8988T (cell line): Measurements from ENCODE around the gene NUTF2.

ENCODE experiments used
- DNase-seq: peaks from one replicate; pipeline ENCODE4 v3.0.0; 2011

The NUTF2 gene

DNA sequence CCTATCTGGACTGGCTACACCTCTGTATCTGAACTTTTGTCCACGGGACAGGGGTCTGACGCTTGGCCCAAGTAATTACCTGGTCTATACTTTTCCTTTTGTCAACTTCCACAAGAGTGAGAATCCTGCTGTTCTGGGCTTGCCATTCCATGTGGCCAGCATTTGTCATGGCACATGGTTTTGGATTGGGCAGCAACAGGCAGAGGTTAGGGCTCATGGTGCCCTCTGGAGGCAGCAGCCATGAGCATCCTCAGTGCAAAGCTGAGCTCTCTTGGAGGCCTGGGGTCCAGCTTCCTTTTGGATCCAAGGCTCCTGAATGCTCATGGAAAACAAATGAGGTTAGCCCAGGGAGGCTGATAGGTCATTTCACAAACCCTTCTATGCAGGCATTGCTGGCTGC lies 18.6 kb downstream of the NUTF2 start:
- peak; percentile 87 for DNase-seq

GRCh38 chr16:67868290-67868689 lies 21.6 kb downstream of the NUTF2 start:
- no peak for DNase-seq

DNA sequence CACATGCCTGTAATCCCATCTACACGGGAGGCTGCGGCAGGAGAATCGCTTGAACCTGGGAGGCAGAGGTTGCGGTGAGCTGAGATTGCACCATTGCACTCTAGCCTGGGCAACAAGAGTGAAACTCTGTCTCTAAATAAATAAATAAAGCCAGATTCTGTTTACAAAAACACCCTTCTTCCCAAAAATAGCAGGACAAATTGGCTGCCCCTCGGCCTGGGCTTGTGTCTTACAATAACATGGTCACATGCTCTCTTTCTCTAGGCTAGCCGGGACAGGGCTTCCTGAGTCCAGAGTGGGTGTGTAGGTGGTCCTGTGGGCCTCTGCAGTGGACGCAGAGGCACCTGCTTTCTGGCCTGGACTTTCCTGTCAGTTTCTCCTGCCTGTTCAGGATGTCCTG lies 22.9 kb downstream of the NUTF2 start:
- no peak for DNase-seq

GRCh38 chr16:67871256-67871655 lies 24.5 kb downstream of the NUTF2 start:
- DNase-seq: no peak

DNA sequence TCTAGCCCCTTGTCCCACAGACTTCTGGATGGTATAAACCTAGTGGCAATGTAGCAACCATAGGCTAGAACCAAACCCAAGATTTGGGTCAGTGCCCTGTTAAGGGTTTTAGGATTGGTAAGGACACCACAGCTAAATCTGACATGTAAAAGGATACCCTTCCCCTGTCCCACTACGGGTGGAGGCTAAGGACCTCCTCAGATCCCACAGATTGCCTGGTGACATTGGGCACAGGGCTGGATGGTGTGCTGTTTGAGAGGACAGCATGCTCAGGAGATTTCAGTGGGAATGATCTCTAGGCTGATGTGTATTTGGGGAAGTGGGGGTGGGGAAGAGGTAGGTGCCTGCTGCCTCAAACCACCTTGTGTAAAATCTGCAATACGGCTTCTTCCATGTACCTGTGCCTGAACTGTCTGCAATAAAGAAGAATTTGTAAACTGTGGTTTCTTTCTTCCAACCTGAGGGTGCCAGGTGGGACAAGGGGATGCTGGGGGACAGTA lies 25.4 kb downstream of the NUTF2 start:
- no peak for DNase-seq

DNA sequence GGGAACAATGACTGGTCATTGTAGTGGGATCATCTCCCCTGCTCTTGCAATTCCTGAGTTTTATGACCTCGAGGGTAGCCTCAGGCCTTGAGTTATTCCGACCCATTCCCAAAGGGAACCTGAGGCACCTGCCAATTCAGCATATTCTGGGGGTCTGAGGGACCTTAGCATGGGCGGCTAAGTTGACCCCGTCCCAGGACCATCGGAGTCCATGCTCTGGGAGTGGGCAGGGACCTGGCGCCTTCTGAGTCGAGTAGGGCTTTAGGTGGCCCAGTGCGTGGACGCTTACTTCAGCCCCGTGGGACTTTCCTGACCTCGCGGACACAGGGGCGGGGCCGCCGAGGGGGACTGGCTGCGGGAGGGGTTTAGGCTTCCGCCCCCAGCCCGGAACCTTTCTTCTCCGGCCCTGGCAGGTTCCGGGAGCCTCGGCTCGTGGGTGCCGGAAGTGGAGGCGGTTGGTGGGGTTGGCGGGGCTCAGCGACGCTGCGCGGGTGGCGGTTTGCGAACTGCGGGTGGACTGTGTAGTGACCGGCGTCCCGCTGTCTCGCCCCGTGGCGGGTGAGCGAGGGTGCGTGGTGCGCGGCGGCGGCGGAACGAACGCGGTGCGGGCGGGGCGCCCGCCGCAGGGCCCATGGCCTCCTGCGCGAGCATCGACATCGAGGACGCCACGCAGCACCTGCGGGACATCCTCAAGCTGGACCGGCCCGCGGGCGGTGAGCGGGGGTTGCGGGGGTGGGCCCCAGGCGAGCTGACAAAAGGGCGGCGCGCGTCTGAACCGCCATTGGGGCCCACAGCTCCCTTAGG lies 26.1 kb downstream of the NUTF2 start, which contains the start of gene EDC4:
TSS of gene EDC4 (plus strand) at position 422 of the 804 bp plus-strand sequence. CDS start at position 632, 210 bp downstream.
- peak; percentile 97 for DNase-seq

DNA sequence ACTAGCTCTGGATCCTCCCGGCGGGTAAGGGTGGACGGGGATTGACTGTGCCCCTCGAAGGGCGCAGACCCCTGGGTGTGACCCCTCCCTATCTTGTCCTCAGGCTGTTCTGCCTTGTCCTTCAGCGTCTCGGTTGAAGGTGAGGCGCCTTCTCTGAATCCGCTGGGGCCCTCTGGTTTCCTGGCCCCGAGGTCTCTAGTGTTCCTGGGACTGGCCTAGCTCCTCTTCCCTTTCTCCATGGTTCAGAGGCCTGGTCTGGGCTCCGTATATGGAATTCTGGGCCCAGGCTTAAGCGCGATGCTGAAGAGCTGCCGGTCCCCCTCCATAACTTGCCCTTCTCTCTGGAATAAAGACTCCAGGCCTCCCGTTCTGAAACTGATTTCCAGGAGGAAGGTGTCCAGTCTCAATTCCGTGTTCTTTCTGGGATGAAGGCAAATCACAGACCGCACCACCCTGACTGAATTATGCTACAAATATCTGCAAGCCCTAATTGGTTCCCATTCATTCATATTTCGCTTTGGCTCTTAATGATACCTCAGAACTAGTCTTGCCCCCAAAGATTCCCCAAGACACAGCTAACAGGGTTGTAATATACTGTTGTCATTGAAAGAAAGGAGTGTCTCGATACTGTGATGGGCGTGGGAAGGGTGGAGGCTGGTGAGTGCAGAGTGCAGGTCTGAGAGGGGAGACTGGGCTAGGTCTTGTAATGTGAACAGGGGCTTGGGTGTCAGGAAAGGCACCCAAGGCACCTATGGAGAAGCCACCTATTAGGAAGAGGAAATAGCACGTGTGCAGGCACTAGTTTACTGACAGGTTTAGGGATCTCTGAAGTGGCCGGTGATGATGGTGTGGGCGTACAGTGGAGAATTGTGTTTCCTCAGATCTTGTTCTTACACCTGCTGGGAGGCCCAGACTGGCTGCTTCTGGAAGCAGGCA lies 27.0 kb downstream of the NUTF2 start:
- DNase-seq: no peak

GRCh38 chr16:67874372-67874771 lies 27.6 kb downstream of the NUTF2 start:
- DNase-seq: no peak

DNA sequence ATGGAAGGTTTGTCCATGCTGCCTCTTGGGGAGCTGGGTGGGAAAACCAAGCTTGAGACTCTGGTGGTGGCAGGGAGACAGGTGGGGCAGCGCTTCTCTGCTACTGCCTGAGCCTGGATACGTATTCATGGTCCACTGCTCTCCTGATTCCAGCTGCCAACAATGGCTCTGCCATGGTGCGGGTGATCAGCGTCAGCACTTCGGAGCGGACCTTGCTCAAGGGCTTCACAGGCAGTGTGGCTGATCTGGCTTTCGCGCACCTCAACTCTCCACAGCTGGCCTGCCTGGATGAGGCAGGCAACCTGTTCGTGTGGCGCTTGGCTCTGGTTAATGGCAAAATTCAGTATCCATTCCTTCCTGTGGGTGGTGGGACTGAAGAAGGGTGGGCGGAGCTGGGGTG lies 30.3 kb downstream of the NUTF2 start:
- DNase-seq: no peak

DNA sequence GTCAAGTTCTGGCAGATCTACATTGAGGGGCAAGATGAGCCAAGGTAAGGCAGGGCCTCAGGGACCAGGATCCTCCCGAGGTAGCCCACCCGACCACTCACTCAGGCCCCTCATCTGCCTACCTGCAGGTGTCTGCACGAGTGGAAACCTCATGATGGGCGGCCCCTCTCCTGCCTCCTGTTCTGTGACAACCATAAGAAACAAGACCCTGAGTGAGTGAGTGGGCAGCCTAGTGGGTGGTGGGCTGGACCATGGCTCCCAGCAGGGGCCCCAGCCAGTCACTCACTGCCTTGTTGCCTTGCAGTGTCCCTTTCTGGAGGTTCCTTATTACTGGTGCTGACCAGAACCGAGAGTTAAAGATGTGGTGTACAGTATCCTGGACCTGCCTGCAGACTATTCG lies 31.5 kb downstream of the NUTF2 start:
- no peak for DNase-seq

DNA sequence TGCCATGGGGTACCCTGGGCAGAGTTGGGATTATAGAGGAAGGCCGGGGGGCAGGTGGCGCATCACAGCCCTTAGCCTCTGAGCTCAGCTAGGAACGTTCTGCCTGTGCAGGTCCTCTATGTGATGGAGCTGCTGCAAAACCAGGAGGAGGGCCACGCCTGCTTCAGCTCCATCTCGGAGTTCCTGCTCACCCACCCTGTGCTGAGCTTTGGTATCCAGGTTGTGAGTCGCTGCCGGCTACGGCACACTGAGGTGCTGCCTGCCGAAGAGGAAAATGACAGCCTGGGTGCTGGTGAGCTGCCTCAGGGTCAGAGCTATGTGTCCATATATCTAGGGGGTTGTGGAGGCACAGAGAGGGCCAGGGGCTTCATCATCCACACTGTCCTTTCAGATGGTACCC lies 32.1 kb downstream of the NUTF2 start:
- no peak for DNase-seq

GRCh38 chr16:67879462-67879861 lies 32.7 kb downstream of the NUTF2 start:
- no peak for DNase-seq

- DNase-seq: no peak
These were observed 33.2 kb downstream of the NUTF2 start for GRCh38 chr16:67879936-67880335.

DNA sequence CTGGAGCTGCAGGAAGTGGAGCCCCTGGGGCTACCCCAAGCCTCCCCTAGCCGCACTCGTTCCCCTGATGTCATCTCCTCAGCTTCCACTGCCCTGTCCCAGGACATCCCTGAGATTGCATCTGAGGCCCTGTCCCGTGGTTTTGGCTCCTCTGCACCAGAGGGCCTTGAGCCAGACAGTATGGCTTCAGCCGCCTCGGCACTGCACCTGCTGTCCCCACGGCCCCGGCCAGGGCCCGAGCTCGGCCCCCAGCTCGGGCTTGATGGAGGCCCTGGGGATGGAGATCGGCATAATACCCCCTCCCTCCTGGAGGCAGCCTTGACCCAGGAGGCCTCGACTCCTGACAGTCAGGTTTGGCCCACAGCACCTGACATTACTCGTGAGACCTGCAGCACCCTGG lies 33.9 kb downstream of the NUTF2 start:
- no peak for DNase-seq

- DNase-seq: no peak
These were observed 35.0 kb downstream of the NUTF2 start for GRCh38 chr16:67881621-67882161.

- DNase-seq: no peak
These were observed 35.8 kb downstream of the NUTF2 start for GRCh38 chr16:67882374-67883145.

- no peak for DNase-seq
These were observed 36.6 kb downstream of the NUTF2 start for GRCh38 chr16:67883146-67883871.

- peak; percentile 97 for DNase-seq
These were observed 37.1 kb downstream of the NUTF2 start for GRCh38 chr16:67883872-67884261.

DNA sequence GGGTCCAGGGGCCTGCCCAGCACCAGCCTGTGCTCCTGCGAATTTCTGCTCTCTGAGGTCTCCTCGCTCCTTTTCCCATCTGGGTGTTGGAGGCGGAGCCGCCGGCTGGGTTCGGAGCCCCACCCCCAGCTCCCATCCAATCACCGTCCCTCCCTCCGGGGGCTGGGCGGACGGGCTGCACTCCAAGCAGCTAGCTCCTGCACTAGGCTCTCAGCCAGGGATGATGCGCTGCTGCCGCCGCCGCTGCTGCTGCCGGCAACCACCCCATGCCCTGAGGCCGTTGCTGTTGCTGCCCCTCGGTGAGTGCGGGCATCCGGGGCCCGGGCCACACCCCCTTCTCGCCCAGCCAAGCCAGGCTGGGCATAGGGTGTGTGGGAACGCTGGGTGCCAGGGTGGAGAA lies 38.0 kb downstream of the NUTF2 start, which contains the start of gene NRN1L:
TSS of gene NRN1L (plus strand) at position 202 of the 400 bp plus-strand sequence. CDS start at position 221, 19 bp downstream.
- no peak for DNase-seq

DNA sequence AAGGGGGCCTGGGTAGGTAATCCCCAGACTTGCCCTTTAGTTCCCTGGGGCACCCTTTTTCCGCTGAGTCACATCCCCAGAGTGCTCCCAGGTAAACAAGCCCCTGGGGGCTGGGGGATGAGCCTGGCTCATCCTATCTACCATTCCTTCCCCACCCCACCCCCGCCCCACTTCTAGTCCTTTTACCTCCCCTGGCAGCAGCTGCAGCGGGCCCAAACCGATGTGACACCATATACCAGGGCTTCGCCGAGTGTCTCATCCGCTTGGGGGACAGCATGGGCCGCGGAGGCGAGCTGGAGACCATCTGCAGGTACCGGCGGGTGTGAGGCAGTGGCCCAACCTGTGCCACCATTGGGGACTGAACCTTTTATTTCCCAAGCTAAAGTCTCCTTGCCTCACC lies 38.8 kb downstream of the NUTF2 start:
- no peak for DNase-seq

DNA sequence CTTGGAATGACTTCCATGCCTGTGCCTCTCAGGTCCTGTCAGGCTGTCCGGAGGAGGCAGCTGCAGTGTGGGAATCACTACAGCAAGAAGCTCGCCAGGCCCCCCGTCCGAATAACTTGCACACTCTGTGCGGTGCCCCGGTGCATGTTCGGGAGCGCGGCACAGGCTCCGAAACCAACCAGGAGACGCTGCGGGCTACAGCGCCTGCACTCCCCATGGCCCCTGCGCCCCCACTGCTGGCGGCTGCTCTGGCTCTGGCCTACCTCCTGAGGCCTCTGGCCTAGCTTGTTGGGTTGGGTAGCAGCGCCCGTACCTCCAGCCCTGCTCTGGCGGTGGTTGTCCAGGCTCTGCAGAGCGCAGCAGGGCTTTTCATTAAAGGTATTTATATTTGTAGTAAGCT lies 39.2 kb downstream of the NUTF2 start:
- DNase-seq: no peak

DNA sequence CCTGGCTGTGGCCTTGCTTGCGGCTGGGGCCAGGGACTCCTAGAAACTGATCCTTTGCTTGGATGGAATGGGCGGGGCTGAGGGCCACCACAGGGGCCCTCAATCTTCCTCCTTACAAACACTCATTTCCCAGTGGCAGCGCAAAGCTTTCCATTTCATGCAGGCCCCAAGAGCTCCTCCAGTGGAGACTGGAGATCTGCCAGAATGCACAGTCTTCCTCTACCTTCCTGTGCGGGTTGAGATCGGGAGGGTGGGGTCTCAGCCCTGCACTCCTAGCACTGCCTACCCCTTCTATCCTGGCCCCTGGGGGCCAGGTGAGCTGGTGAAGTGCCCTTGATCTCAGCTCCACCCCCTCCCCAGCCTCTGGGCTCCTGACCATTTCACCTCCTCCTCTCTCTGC lies 39.7 kb downstream of the NUTF2 start:
- no peak for DNase-seq
